HG02884 (cell line): ENCODE data around the gene ACAD11.
A peak's percentile ranks its signal among the peaks of the same experiment; 100 is the strongest.
"Not testable (repeated sequence)": the region's sequence is repeated elsewhere in the genome, so short reads cannot be mapped to it uniquely, and the experiment has no call there.

Experiments
- ATAC-seq: cut with Tn5 transposase; IDR thresholded peaks from one replicate; pipeline ENCODE4 v1.9.1; 2021; ENCODE audit warnings: mild to moderate bottlenecking, moderate library complexity; ENCODE audit not compliant: unreplicated experiment

The ACAD11 gene

DNA sequence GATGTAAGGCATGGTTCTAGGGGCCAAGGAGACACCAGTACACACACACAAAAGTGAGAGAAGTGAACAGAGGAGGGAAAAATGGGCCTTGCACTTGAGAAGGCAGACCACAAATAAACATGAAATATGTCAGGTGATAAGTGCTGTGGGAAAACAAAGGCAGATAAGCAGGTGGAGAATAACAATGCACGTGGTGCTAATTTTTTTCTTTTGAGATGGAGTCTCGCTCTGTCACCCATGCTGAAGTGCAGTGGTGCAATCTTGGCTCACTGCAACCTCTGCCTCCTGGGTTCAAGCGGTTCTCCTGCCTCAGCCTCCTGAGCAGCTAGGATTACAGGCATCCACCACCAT, 103.6 kb downstream of the ACAD11 start:
- not testable (repeated sequence) for ATAC-seq

GRCh38 chr3:132555306-132556035, 104.1 kb downstream of the ACAD11 start:
- ATAC-seq = no peak

DNA sequence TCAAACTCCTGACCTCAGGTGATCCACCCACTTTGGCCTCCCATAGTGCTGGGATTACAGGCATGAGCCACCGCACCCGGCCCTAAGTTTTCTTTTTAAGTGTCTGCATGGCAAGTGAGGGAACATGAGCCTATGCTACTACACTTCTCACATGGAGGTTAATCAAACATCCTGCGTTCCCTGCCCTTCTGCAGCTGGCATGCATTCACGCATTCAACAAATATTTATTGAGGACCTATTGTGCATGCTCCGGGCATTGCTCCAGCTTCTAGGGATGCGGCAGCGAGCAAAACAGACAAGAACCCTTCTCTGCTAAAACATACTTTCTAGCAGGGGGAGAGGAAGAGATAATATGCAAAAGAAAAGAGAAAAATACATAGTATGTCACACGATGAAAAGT, 105.2 kb downstream of the ACAD11 start:
- no peak for ATAC-seq

DNA sequence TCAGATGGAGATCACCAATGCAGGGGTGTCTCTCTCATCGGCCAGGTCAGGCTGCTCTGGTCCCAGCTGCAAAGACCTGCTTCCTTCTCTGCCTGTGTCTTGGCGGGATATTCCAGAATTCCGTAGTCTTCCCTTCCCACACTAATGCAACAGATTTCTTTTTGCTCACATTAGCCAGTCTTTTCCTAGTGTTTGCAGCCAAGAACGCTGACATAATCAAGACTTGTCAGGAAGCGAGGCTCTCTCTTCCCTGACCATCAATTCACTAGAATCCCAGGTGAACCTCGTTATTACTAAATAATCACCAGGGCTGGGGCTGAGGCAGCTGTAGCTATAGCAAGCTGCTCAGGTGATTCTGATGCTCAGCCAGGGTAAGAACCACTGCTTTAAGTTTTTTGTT, 105.8 kb downstream of the ACAD11 start:
- ATAC-seq = no peak

DNA sequence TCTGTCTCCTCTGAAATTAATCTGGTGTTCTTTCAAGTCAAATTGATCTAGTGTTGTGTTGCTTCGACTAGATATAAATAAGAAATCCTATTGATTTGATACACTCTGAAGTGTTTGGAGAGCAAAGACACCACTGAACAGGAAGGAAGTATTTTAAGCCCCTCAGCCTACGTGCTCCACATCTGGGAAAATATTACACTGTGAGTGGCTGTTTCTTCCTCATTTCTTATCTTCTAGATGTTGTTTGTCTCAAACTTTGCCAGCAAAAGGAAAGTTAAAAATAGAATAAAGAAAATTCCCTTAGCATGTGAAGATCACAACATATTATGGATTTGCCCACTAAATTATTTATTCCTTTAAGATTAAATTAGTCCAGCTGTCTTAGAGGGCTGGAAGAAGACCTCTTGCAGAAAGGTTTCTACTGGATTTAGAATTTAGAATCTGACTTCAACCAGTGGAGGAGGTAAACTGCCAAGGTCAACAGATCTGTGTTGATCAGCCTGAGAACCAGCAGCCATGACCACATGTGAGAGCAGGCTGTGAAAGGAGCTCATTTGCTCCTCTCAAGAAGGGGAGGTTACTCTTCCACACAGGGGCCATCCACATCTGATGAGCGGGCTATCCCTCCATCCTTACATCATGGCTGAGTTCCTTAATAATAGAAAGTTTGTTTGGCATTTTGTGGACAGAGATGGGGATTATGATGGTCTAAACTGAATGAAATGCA, 108.9 kb downstream of the ACAD11 start:
- ATAC-seq = peak; percentile 9

DNA sequence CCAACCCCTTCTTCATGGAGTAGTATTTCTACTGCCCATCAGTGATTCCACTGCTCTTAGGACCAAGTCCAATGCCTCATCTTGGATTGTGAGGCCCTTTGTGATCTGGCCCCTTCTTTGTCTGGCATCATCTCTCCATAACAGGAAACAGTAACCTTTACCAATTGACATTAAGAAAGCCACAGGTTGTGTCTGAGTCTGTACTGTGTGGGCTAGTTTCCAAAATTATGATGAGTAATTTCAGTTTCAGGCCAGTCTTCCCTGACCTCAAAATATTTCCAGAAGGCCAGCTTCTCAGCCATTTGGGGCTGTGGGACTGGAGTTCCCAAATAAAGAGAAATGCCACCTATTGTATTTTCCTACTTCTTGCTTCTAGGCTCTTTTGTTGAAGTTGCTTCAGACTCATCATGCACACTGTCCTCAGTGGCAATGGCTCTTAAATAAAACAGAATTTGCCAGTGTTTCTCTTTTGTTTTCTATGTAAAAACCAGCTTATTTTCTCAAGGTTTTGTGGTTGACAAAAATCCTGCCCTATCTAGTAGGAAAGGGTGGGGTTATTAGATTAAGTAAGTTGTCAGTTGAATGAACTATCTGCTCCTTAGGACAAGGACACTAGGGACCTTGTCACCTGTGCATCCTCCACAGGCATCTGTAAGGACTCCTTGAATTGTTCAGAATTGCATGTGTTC, 109.6 kb downstream of the ACAD11 start:
- ATAC-seq = peak; percentile 89

DNA sequence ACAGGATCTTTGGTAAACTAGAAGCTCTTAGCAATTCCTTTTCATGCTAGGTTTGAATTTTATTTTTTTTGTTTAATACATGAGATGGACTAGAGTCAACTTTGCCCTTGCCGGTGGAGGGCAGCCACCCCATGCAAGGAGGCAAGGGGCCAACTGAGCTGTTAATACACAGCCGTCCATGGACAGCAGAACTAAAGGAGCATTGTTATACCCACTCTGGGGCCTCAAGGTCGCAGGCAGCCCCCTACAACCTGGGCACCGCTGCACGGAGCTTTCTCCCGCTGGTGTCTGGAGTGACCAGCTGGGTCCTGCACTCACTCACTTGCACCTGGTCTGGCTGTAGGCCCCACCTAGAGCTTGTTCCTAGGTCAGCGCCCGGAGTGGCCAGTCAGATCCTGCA, 110.4 kb downstream of the ACAD11 start:
- ATAC-seq = no peak

- no peak for ATAC-seq
Measured at GRCh38 chr3:132545471-132545870, 114.1 kb downstream of the ACAD11 start.

DNA sequence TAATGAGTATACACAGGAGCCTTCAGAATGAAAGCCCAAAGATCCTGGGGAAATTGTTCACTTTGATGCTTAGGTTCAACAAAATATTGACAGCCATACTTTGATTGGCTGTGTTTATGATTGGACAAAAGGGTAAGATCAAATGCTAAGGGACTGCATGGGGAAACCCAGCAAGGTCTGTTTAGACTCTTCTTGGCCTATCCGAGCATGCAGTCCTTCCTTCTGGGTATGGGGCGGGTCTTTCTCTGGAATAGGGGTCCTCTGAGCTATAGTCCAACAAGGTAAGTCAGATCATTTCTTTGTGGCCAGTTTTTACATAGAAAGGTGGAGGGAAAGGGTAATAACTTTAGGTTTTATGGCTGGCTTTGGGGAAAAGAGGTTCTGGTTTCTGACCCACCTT, 115.5 kb downstream of the ACAD11 start:
- ATAC-seq = no peak

- ATAC-seq = no peak
Measured at GRCh38 chr3:132543011-132543739, 116.4 kb downstream of the ACAD11 start.

DNA sequence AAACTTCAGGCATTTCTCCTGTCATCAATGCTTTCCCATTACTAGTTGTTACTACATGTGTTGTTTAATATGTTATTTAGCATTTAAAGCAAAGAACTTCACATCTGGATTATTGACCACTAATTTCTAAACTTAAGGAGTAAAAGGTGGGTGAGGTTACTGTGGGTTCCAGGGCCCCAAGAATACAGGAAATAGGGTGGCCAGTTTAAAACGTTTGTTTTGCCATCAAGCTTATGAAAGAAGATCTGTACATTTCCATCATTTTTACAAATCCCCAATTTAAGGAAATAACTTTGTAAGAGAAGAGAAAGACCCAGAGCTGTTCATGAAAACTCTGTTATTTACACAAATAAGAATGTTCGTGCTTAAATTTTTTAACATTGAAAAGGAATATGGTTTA, 117.0 kb downstream of the ACAD11 start:
- no peak for ATAC-seq

GRCh38 chr3:132539681-132540080, 119.9 kb downstream of the ACAD11 start:
- no peak for ATAC-seq

GRCh38 chr3:132538072-132538471, 121.5 kb downstream of the ACAD11 start:
- no peak for ATAC-seq

- ATAC-seq = no peak
Measured at GRCh38 chr3:132537297-132537696, 122.3 kb downstream of the ACAD11 start.

DNA sequence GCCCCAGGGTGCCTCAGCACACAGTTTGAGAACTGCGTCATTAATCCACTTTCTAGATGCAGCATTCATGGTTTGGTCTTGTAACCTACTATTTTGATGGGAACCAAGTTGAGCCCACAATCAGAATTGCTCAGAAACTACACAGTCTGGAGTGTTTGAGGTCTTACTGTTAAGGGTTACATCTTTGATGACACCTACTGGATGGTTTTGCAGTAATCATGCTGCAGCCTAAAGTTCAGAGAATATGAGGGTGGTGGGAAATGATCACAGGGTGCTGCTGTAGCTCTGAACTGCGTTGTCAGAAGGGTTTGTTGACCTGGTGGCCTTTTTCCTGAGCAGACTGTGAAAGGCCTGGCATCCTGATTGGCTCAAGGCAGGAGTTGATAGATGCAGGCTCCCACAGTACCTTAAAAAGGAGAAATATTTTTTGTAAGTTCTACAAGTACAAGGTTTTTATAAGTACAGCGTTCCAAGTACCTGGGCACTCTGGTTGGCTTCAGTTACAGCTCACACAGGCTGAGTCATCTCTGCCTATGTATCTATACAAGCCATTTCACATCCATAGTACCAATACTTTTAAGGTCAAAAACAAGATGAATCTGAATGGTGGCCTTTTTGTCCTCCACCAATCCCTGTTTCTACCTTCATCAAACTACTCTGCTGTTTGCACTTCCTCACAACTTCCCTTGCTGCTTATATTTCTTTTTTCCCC, 123.0 kb downstream of the ACAD11 start:
- no peak for ATAC-seq

- ATAC-seq = no peak
Measured at GRCh38 chr3:132535575-132536441, 123.8 kb downstream of the ACAD11 start.

GRCh38 chr3:132530624-132531023, 129.0 kb downstream of the ACAD11 start:
- ATAC-seq = no peak

DNA sequence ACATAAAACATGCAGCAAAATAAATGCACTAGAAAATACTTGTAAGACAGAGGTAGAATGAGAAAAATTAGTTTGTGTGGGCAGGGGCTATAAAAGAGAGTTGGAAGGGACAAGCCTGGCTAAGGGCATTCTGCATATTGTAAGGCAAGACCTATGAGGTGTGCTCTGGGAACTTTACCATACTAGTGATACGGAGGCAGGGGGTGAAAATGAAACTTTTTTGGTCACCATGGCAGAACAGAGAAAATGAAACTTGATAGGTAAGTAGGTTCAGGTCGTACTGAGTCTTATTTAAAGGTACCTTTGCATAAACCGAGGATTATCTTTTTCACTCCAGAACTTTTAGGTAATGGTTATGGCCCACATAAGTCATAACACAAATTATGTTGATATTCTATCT, 137.3 kb downstream of the ACAD11 start:
- ATAC-seq = peak; percentile 90

- no peak for ATAC-seq
Measured at GRCh38 chr3:132521901-132522300, 137.7 kb downstream of the ACAD11 start.

- ATAC-seq = no peak
Measured at GRCh38 chr3:132519914-132520313, 139.7 kb downstream of the ACAD11 start.
